T-helper 2 cell treated with Interferon-gamma antibody and Interleukin-4, amounts not matched to agents 5 μg/mL and 100 μg/mL, for 36 hours (primary cell): ENCODE results near the gene ATG9B.
A peak's percentile ranks its signal among the peaks of the same experiment; 100 is the strongest.

Experiments
- DNase-seq: peaks from one replicate; pipeline ENCODE4 v3.0.0; 2021; ENCODE audit warnings: low spot score
- H3K27ac Mint-ChIP-seq: one replicate; pipeline ENCODE4 v1.8.0; 2021; ENCODE audit warnings: mild to moderate bottlenecking, mixed read lengths
- H3K27me3 Mint-ChIP-seq: one replicate; pipeline ENCODE4 v1.8.0; 2021; ENCODE audit warnings: low read depth, mixed read lengths
- H3K36me3 Mint-ChIP-seq: one replicate; pipeline ENCODE4 v1.8.0; 2021; ENCODE audit warnings: low read depth, mixed read lengths
- H3K4me1 Mint-ChIP-seq: one replicate; pipeline ENCODE4 v1.8.0; 2021; ENCODE audit warnings: low read depth, mixed read lengths
- H3K4me3 Mint-ChIP-seq: one replicate; pipeline ENCODE4 v1.8.0; 2022; ENCODE audit warnings: mild to moderate bottlenecking, moderate library complexity, mixed read lengths
- H3K9me3 Mint-ChIP-seq: one replicate; pipeline ENCODE4 v1.8.0; 2021; ENCODE audit warnings: mixed read lengths

The ATG9B gene

DNA sequence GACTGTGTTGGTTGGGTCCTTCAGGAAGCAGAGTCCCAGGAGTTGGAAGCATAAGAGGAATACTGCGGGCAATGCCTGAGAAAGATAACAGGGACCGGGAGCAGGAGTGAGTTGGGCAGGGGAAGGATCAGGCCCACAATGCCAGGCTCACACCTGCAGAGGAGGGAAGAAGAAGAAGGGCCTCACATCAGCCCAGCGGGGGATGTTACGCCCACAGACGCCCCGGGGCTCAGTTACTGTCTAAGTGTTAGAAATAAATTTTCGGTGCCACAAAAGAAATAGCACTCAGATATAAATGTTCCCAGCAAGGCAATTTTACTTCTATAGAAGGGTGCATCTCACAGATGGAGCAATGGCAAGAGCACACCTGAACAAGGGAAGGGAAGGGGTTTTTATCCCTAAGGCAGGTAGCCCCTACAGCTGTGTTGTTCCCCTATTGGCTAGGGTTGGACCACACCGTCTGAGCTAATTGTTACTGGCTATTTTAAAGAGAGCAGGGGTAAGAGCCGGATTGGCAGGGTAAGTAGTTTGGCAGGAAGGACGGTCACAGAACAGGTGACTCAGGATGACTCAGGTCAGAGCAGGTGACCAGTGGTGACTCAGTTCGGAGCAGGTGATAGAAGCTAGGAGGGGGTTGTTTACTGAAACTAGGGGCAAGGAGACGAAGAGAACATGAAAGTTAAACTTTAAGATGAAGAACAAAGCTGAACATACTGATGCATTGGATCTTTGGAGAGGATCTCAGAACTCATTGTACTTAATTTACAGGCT, 33.7 kb downstream of the ATG9B start, which contains the start of gene NOS3:
NOS3 (plus strand) TSS at position 602 of the 771 bp plus-strand sequence. CDS start 2,787 bp downstream, outside the sequence.
- H3K27me3 Mint-ChIP-seq, result peaks cover 25% of the 10 kb centered on the region
- H3K27ac Mint-ChIP-seq, result no peak within 1 kb of the TSS
- no peak for DNase-seq
- no peak within 1 kb of the TSS for H3K4me3 Mint-ChIP-seq
- H3K36me3 Mint-ChIP-seq, result no peaks in the 10 kb centered on the region
- peaks cover 24% of the 10 kb centered on the region for H3K4me1 Mint-ChIP-seq
- H3K9me3 Mint-ChIP-seq, result peaks cover 6% of the 10 kb centered on the region

DNA sequence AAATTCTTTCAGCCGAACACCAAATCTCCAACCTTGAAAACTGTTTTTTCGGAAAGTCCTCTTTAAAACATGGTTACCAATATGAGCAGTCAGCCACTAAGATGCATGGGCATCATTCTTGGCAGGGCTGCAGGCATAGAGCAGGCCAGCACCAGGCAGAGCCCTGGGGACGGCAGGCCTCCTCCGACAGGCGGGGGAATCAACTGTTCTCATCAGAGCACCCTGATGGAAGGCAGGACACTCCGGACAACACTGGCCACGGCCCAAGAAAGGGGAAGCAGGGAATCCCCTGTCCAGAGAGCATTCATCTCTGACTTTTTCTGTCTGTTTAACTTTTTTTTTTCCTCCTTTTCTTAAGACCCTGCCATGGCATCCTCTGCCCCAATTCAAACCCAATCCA, 34.8 kb downstream of the ATG9B start:
- DNase-seq, result no peak
- peaks cover 30% of the 10 kb centered on the region for H3K27me3 Mint-ChIP-seq
- H3K4me1 Mint-ChIP-seq, result peaks cover 21% of the 10 kb centered on the region
- peaks cover 6% of the 10 kb centered on the region for H3K9me3 Mint-ChIP-seq
- no peak overlapping the region for H3K4me3 Mint-ChIP-seq
- H3K36me3 Mint-ChIP-seq, result no peaks in the 10 kb centered on the region
- H3K27ac Mint-ChIP-seq, result no peak overlapping the region

- peak; percentile 48 for DNase-seq
- peaks cover 35% of the 10 kb centered on the region for H3K27me3 Mint-ChIP-seq
- H3K4me1 Mint-ChIP-seq, result peaks cover 16% of the 10 kb centered on the region
- no peak overlapping the region for H3K27ac Mint-ChIP-seq
- no peaks in the 10 kb centered on the region for H3K36me3 Mint-ChIP-seq
- peaks cover 6% of the 10 kb centered on the region for H3K9me3 Mint-ChIP-seq
- H3K4me3 Mint-ChIP-seq, result peak overlapping the region; percentile 58
These were observed 35.8 kb downstream of the ATG9B start for GRCh38 chr7:150988230-150989226.

DNA sequence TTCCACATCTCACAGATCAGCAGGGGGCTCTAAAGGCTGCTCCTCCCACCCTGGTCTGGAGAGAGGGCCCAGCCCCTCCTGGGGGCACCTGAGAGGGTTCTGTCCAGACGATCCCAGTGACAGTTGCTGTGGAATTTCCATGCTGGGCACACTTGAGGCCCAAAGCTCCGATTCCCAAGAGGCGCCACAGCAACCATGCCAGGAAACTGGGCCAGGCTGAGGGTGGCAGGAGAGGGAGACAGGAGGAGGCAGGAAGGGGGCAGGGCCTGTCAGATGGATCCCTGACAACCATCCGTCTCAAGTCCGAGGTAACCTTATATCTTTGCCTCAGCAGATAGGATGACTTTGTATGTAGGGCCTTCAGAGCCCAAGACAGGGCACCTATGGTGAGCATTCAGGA, 37.7 kb downstream of the ATG9B start:
- peaks cover 6% of the 10 kb centered on the region for H3K9me3 Mint-ChIP-seq
- H3K4me1 Mint-ChIP-seq, result peaks cover 15% of the 10 kb centered on the region
- no peak for DNase-seq
- H3K36me3 Mint-ChIP-seq, result no peaks in the 10 kb centered on the region
- H3K27ac Mint-ChIP-seq, result no peak overlapping the region
- peaks cover 54% of the 10 kb centered on the region for H3K27me3 Mint-ChIP-seq
- no peak overlapping the region for H3K4me3 Mint-ChIP-seq

- Mint-ChIP-seq H3K4me3 (no peak overlapping the region), H3K27ac (no peak overlapping the region), H3K36me3 (no peaks in the 10 kb centered on the region), H3K4me1 (peaks cover 15% of the 10 kb centered on the region), H3K27me3 (peaks cover 59% of the 10 kb centered on the region), H3K9me3 (peaks cover 6% of the 10 kb centered on the region)
- peak; percentile 35 for DNase-seq
These were observed 38.2 kb downstream of the ATG9B start for GRCh38 chr7:150986099-150986512.

- Mint-ChIP-seq H3K4me1 (peaks cover 14% of the 10 kb centered on the region), H3K27me3 (peaks cover 68% of the 10 kb centered on the region), H3K9me3 (no peaks in the 10 kb centered on the region), H3K4me3 (no peak overlapping the region), H3K27ac (no peak overlapping the region), H3K36me3 (no peaks in the 10 kb centered on the region)
- DNase-seq, result no peak
These were observed 40.4 kb downstream of the ATG9B start for GRCh38 chr7:150983893-150984368.

DNA sequence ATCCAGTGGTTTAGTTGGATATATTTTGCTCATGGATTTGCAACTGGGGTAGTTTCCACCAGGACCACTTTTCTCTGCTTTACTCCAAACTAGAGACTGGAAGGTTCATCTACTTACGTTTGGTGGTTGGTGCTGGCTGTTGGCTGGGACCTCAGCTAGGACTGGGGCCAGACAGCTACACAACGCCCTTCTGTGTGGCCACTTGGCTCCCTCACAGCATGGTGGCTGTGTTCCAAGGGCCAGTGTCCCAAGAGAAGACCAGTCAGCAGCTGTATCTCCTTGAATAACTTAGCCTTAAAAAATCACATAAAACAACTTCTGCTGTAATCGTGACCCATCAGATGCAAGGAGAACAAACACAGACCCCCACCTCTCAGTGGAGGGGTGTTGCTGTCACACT, 41.9 kb downstream of the ATG9B start:
- Mint-ChIP-seq H3K4me1 (peaks cover 8% of the 10 kb centered on the region), H3K27ac (no peak overlapping the region), H3K4me3 (no peak overlapping the region), H3K27me3 (peaks cover 69% of the 10 kb centered on the region), H3K9me3 (no peaks in the 10 kb centered on the region), H3K36me3 (no peaks in the 10 kb centered on the region)
- no peak for DNase-seq

- DNase-seq, result no peak
- Mint-ChIP-seq H3K27me3 (peaks cover 76% of the 10 kb centered on the region), H3K9me3 (no peaks in the 10 kb centered on the region), H3K27ac (no peak overlapping the region), H3K4me3 (no peak overlapping the region), H3K4me1 (peaks cover 14% of the 10 kb centered on the region), H3K36me3 (no peaks in the 10 kb centered on the region)
These were observed 42.6 kb downstream of the ATG9B start for GRCh38 chr7:150981644-150982043.

DNA sequence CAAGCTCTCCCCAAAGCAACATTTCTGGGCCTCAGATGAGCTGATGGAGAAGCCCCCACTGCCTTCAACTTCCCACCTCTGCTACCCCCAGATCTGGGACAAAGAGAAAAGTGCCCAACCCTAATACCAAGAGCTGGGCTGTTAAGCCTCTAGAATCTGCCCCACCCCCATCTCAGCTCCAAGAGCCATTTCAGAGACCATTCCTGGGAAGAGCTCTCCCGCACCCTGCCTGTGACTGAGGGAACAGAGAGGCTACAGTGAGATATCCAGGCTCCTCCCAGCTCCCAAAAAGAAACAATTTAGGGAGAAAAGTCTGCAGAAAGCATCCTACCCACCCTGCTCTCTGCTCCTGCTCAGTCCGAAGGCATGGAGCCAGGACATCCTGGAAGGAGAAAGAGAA, 43.6 kb downstream of the ATG9B start:
- no peaks in the 10 kb centered on the region for H3K9me3 Mint-ChIP-seq
- no peak overlapping the region for H3K27ac Mint-ChIP-seq
- no peaks in the 10 kb centered on the region for H3K36me3 Mint-ChIP-seq
- peaks cover 9% of the 10 kb centered on the region for H3K4me1 Mint-ChIP-seq
- H3K4me3 Mint-ChIP-seq, result no peak overlapping the region
- no peak for DNase-seq
- H3K27me3 Mint-ChIP-seq, result peaks cover 76% of the 10 kb centered on the region

DNA sequence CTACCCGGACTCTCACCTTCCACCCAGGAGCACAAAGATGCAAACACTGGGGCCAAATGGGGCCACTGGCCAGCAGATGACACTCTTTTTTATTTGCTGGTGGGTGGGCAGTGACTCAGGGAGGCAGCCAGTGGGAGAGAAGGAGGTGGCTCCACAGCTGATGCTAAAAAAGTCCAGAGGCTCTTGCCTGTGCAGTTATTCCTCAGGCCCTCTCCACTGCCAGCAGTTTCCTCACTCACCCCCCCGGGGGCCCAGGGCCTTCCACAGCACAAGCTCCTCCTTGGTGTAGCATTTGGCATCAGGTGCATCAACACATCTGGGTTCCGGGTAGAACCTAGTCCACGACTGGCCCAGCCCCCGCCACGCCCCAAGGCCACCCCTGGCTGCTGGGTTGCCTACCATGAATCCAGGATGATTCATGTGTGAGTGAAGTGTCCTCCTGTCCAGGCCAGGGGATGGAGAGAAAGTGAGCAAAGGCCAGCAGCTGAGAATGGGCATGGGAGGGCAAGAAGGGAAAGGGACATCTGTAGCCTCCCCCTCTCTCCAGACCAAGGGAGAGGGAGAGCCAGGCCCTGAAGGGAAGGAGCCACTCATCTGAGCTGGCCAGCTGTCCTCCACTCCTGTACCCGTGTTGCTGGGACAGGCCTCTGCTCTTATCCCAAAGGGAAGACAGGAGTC, 44.4 kb downstream of the ATG9B start:
- peaks cover 13% of the 10 kb centered on the region for H3K4me1 Mint-ChIP-seq
- DNase-seq, result no peak
- no peak overlapping the region for H3K27ac Mint-ChIP-seq
- no peak overlapping the region for H3K4me3 Mint-ChIP-seq
- peaks cover 77% of the 10 kb centered on the region for H3K27me3 Mint-ChIP-seq
- no peaks in the 10 kb centered on the region for H3K36me3 Mint-ChIP-seq
- no peaks in the 10 kb centered on the region for H3K9me3 Mint-ChIP-seq

DNA sequence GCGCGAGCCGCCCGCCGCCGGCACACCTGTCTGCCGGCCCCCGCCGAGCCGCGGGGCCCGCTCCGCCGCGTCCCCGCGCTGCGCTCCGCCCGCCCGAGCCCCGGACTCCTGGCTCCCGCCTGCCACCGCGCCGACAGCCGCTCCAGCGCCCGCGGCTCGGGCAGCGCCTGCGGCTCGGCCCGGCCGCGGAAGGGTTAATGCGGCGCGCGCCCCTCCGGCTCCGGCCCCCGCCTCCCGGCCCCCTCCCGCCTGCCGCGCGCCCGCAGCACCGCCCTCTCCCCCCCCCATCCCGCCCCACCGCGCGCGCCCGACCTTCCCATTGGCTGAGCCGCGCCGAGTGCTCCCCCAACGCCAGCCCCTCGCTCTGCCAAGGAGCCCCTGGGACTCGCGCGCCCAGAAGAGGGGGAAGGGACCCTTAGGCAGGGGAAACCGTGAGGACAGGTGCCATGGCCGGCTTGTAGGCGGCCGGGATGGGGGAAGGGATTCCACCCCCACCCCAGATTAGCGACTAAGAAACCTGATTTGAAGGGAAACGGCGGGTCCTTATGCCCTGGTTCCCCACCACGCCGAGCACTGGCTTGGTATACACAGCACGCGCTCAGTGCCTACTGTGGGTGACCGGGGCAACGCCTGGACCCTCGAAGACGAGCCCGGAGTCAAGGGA, 46.0 kb downstream of the ATG9B start, which contains the start of gene KCNH2:
KCNH2 (minus strand) TSS at position 196 of the 664 bp plus-strand sequence. CDS start 408 bp downstream, outside the sequence.
- H3K27ac Mint-ChIP-seq, result peak within 1 kb of the TSS; percentile 67

DNA sequence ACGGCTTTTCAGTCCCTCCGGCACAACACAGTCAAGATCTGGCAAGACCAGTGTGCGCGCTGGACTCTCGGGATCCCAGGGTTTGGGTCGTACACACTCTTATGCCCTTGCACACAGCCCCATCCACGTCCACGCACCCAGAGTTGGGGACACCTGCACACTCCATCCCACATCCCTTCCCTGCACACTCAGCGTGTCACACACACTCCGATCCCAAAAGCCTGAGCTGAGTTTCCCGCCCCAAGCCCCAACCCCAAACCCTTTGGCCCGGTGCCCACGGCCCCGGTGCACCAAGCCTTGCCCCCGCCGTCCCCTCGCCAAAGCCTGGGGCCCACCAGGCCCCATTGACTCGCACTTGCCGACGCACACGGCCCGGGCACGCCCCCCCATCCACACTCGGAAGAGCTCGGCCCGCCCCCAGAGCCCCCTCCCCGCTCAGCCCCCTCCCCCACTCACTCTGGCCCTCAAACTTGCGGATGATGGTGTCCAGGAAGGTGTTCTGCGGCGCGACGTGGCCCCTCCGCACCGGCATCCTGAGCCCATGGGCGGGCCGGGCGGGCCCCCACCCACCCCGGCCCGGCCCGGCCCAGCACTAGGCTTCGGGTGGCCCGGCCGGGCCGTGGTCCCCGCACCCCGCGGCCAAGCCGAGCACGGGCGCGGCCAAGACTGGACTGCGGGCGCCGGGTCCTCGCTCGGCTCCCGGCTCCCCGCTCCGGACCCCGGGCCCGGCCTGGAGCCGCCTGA, 46.7 kb downstream of the ATG9B start:
- H3K27ac Mint-ChIP-seq, result peak overlapping the region; percentile 67
- H3K4me3 Mint-ChIP-seq, result peak overlapping the region; percentile 69
- peaks cover 18% of the 10 kb centered on the region for H3K4me1 Mint-ChIP-seq
- peaks cover 61% of the 10 kb centered on the region for H3K27me3 Mint-ChIP-seq
- DNase-seq, result no peak
- H3K9me3 Mint-ChIP-seq, result no peaks in the 10 kb centered on the region
- H3K36me3 Mint-ChIP-seq, result no peaks in the 10 kb centered on the region

More for the DNA sequence above, 46.0 kb downstream of the ATG9B start, which contains the start of gene KCNH2:
- H3K36me3 Mint-ChIP-seq, result no peaks in the 10 kb centered on the region
- peak within 1 kb of the TSS; percentile 69 for H3K4me3 Mint-ChIP-seq
- no peaks in the 10 kb centered on the region for H3K9me3 Mint-ChIP-seq
- peaks cover 17% of the 10 kb centered on the region for H3K4me1 Mint-ChIP-seq
- DNase-seq, result no peak
- peaks cover 67% of the 10 kb centered on the region for H3K27me3 Mint-ChIP-seq
